ENCODE measurements around the gene STOML1.

Gene STOML1

DNA sequence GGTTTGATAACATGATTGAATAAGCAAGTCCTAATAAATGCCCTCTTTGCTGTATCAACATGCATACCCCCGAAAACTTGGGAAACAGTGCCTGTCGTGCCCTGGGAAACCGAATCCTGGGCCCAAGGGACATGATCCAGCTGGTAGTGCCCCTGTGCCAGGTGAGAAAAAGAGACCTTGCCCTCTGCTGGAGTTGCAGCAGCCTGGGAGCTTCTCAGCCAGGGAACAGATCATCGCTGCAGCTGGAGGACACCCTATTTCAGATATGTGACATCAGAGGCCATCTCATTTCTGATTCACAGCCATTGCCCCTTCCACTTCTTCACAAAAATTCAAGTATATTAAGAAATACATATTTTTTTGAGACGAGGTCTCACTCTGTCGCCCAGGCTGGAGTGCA, 32.3 kb downstream of the STOML1 start:
- no peak for DNase-seq

- peak; percentile 33 for DNase-seq
Observed at GRCh38 chr15:73959012-73959581, 33.0 kb downstream of the STOML1 start.

DNA sequence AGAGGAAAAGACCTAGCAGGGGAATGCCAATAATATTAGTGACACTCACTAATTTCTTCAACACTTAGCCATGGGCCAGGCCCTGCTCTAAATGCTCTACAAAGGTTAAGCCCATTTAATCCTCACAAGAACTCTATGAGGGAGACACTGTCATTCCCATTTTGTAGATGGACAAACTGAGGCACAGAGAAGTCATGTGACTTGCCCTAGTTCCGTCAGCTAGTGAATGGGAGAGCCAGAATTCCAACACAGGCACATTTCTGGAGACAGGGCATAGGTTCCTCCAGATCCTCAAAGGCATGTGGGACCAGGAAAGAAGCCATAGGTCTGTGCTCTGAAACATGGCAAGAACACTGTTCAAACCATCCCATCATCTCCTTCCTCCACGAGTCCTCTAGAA, 34.3 kb downstream of the STOML1 start:
- no peak for DNase-seq

GRCh38 chr15:73957276-73957675, 34.8 kb downstream of the STOML1 start:
- DNase-seq = no peak

GRCh38 chr15:73956743-73957135, 35.4 kb downstream of the STOML1 start:
- DNase-seq = no peak

DNA sequence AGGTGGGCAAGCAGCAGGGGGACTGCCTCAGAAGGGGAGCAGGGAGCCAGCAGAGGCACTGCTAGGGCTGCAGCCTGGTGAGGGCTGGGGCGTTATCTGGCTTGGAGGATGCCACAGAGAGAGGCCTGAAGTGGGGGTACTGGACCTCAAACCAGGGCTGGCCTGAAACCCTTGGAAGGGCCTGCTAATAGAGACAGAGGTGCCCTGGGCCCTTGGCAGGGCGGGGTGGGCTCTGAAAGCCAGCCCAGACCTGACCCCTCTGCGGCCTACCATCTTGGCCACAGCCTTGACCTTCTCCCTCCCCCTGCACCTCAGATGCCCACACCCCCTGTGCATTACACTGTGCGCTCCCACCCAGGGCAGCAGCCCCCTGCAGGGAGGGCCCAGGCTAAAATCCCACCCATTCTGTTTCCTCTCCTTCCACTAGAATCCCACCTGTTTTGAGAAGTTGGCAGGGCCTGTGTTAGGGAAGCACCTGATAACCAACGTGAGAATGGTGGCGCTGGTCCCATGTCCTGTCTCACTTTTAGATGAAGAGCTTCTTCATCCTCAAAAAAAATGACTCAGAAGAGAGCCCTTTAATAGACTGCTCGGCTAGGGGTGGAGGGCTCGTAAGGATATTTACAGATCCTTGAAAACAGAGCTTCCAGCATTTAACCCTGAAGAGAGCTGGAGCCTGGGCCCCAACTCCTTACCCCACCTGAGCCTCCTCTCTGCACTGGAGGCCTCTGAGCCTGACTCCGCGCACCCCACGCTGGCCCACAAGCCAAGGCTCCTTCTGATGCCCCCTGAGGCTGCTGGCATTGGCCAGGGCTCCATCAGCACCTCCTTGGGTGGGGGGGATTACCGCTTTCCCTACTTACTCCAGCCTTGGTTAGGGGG, 36.0 kb downstream of the STOML1 start:
- DNase-seq = no peak

- no peak for DNase-seq
Observed at GRCh38 chr15:73955326-73955725, 36.8 kb downstream of the STOML1 start.

- DNase-seq = no peak
Observed at GRCh38 chr15:73954188-73955145, 37.6 kb downstream of the STOML1 start.

- DNase-seq = no peak
Observed at GRCh38 chr15:73952913-73953750, 39.0 kb downstream of the STOML1 start.

GRCh38 chr15:73952171-73952912, 39.8 kb downstream of the STOML1 start:
- no peak for DNase-seq

GRCh38 chr15:73951601-73952000, 40.5 kb downstream of the STOML1 start:
- DNase-seq = no peak

DNA sequence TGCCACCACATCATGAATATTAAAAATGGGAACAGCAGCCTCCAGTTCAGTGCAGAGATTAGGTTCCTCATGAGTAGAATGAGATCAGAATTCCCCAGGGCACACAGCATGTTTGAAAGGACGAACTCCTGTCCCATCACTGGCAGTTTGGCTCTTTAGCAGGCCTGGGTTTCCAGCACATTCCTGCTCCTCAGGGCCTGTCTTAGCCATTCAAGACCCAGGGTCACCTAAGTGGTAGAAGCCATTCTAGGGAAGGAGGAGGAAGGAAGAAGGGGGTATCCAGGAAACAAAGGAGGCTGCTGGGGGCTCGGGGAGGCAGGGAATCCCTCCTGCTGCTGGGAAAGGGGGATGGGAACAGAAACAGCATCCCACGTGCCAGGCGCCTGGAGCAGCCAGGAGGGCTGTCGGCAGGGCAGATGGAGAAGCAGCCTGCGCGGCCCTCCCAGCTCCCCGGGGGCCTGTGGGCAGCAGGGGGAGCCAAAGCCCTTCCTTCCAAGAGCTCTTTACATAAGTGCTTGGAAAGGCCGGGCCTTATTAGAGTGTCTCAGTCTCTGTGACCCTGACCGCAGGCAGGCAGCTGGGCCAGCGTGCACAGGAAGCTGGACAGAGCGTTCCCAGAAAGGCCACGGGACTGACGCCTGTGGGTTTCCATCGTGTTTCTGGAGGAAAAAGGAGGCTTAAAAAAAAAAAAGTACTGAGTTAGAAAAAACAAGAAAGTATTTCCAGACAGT, 41.1 kb downstream of the STOML1 start:
- peak; percentile 78 for DNase-seq

DNA sequence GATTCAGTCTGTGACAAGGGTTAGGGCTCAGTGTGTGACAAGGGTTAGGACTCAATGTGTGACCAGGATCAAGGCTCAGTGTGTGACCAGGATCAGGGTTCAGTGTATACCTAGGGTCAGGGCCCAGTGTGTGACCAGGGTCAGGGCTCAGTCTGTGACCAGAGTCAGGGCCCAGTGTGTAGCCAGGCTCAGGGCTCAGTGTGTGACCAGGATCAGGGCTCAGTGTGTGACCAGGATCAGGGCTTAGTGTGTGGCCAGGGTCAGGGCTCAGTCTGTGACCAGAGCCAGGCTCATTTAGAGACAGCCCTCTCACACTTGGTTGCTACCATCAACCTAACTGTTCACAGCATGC, 41.6 kb downstream of the STOML1 start:
- DNase-seq = no peak

GRCh38 chr15:73949496-73949895, 42.6 kb downstream of the STOML1 start:
- DNase-seq = no peak

GRCh38 chr15:73948982-73949381, 43.1 kb downstream of the STOML1 start:
- DNase-seq = no peak

- DNase-seq = no peak
Observed at GRCh38 chr15:73948396-73948795, 43.7 kb downstream of the STOML1 start.

- no peak for DNase-seq
Observed at GRCh38 chr15:73947651-73948050, 44.4 kb downstream of the STOML1 start.

DNA sequence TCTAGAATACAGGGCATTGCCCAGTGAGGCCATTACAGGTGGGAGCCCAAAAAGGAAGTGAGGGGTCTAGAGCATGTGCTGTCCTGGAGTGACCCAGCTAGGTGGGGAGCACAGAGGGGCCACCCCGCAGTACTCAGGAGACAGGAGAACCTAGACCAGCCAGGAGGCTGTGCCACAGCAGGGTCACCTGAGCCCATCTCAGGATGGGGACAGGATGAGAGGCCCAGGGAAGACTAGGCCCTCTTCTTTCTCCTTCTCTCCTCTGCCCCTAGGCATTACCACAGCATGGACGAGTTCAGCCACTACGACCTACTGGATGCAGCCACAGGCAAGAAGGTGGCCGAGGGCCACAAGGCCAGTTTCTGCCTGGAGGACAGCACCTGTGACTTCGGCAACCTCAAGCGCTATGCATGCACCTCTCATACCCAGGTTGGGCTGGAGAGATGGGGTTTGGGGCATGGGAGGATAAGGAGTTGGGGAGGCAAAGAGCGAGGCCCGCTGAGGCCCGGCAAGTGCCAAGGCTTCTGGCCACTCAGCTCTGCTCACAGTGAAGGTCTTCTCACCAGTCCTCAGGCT, 45.2 kb downstream of the STOML1 start:
- no peak for DNase-seq

DNA sequence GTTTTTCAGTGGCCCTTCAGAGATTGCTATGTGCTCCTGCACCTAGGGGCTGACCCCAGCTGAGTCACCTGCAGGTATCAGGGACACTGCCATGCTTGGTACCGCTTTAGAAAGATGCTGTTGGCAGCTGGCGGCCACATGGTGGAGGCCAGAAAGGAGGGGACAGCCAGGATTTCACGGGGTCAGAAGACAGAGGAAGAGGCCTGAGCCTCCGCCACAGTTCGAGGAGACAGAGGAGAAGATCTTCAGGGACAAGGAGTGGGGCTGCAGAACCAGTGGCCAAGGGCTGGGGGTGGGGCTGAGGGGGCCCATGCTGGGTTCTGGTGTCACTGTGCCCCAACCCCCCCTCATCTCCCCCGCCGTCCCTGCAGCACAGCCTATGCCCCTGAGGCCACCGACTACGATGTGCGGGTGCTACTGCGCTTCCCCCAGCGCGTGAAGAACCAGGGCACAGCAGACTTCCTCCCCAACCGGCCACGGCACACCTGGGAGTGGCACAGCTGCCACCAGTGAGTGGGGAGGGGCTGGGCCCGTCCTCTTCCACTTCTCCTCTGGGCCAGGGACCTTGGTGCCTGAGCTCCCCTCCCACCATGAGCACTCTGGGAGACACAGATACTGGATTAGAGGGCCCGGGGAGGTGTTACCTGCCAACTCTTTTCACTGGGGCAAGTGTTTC, 45.9 kb downstream of the STOML1 start:
- no peak for DNase-seq

DNA sequence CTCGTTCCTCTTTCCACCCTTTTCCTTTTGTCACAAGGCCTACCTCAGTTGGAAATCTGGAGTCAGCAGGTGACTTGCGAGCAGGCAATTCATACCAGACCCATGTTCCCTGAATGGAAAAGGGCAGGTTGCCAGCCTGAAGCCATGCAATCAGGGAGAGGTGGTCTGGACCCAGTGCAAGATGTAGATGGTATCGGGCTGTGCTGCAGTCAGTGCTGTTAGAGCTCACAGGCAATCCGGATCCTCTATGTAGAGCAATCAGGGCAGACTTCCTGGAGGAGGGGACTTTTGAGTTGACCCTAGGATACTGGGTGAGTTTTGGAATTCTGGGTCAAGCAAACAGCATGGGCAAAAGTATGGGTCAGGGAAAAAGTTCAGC, 47.0 kb downstream of the STOML1 start:
- no peak for DNase-seq
